OCI-LY1 (cell line): ENCODE results near the gene MS4A4A.

Experiments
- EZH2 ChIP-seq: fragments of 200-600 bp; sonication (generic), shearing (Covaris generic); IDR thresholded peaks from 2 replicates; pipeline ENCODE4 v1.8.0; 2017; ENCODE audit warnings: borderline replicate concordance, mixed run types, mild to moderate bottlenecking, antibody characterized with exemption, low read length, moderate library complexity, mixed read lengths
- TF ChIP-seq, protein P1 (sequence below): fragments of 200-600 bp; sonication (generic), shearing (Covaris generic); IDR thresholded peaks from 2 replicates; pipeline ENCODE4 v1.5.1; 2017; ENCODE audit warnings: mild to moderate bottlenecking, antibody characterized with exemption, low read length, moderate library complexity, mixed read lengths

DNA sequence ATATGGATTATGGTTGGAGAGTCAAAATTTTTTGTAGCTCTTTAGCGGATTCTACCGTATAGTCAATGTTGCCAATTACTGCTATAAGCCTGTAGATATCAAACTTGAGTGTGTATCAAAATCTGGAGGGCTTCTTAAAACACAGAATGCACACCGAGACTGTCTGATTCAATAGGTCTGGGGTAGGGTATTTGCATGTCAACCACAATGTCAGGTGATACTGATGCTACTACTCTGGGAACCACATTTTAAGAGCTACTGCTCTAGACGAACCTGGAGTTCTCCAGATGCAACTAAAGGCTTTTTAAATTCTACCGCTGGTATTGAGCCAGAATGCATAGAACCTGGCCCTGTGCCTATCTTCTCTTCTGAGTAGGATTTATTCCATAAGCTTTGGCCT is 15.8 kb upstream of the MS4A4A start:
- TF ChIP-seq, protein P1, sequence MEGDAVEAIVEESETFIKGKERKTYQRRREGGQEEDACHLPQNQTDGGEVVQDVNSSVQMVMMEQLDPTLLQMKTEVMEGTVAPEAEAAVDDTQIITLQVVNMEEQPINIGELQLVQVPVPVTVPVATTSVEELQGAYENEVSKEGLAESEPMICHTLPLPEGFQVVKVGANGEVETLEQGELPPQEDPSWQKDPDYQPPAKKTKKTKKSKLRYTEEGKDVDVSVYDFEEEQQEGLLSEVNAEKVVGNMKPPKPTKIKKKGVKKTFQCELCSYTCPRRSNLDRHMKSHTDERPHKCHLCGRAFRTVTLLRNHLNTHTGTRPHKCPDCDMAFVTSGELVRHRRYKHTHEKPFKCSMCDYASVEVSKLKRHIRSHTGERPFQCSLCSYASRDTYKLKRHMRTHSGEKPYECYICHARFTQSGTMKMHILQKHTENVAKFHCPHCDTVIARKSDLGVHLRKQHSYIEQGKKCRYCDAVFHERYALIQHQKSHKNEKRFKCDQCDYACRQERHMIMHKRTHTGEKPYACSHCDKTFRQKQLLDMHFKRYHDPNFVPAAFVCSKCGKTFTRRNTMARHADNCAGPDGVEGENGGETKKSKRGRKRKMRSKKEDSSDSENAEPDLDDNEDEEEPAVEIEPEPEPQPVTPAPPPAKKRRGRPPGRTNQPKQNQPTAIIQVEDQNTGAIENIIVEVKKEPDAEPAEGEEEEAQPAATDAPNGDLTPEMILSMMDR = no peak
- TF ChIP-seq EZH2 = no peak
